Keratinocyte (primary cell): ENCODE measurements around the gene RAPGEF1. TPM values are rescaled to one million over a fixed set of nuclear protein-coding genes. Genes with fewer than 3 reads are reported as not detected.

Experiments
- DNase-seq: peaks from one replicate; pipeline ENCODE4 v3.0.0-alpha.2; 2011; ENCODE audit warnings: low read depth, missing footprints, low spot score
- FAIRE-seq: peaks from 2 replicates; lab custom pipeline; 2011; peaks lifted over from hg19 to GRCh38; lab: Jason Lieb, UNC
- H2AFZ ChIP-seq: 2 replicates; pipeline ENCODE4 v1.6.0; 2012; ENCODE audit warnings: low read length, control low read depth, inconsistent platforms; ENCODE audit not compliant: control insufficient read depth
- H3K27ac ChIP-seq: 2 replicates; pipeline ENCODE4 v1.5.1; 2011; ENCODE audit warnings: low read length; ENCODE audit not compliant: control insufficient read depth, insufficient read depth
- H3K27me3 ChIP-seq: 3 replicates; pipeline ENCODE4 v1.6.0; 2011; ENCODE audit warnings: low read length; ENCODE audit not compliant: control insufficient read depth, insufficient read depth; ENCODE audit errors: extremely low read depth
- H3K36me3 ChIP-seq, 2 experiments: 2 replicates in 1 of 2; 3 replicates in 1 of 2; pipeline ENCODE4 v1.5.1; 2011; ENCODE audit warnings: low read length in 2 of 2, mild to moderate bottlenecking in 1 of 2; ENCODE audit not compliant: control insufficient read depth in 2 of 2, insufficient read depth in 2 of 2; ENCODE audit errors: extremely low read depth in 1 of 2
- H3K4me1 ChIP-seq: 3 replicates; pipeline ENCODE4 v1.5.1; 2011; ENCODE audit warnings: low read length; ENCODE audit not compliant: control insufficient read depth, insufficient read depth; ENCODE audit errors: extremely low read depth
- H3K4me2 ChIP-seq: 3 replicates; pipeline ENCODE4 v1.6.0; 2011; ENCODE audit warnings: low read depth, low read length; ENCODE audit not compliant: control insufficient read depth, insufficient read depth; ENCODE audit errors: extremely low read depth
- H3K4me3 ChIP-seq, 3 experiments: fragments of 200-600 bp in 1 of 3; sonication (generic) in 1 of 3; 2 replicates in 2 of 3; 3 replicates in 1 of 3; pipeline ENCODE4 v1.5.1; 2011 to 2016; ENCODE audit warnings: low read length in 3 of 3, mild to moderate bottlenecking in 3 of 3, control low read depth in 2 of 3, inconsistent platforms in 1 of 3, low read depth in 1 of 3, mixed read lengths in 1 of 3, mixed run types in 1 of 3, moderate library complexity in 1 of 3; ENCODE audit not compliant: control insufficient read depth in 2 of 3, insufficient read depth in 2 of 3; ENCODE audit errors: extremely low read depth in 1 of 3
- H3K79me2 ChIP-seq: 2 replicates; pipeline ENCODE4 v1.6.0; 2012; ENCODE audit warnings: low read length; ENCODE audit not compliant: control insufficient read depth, insufficient read depth
- H3K9ac ChIP-seq: 3 replicates; pipeline ENCODE4 v1.6.0; 2011; ENCODE audit warnings: low read length; ENCODE audit not compliant: control insufficient read depth, insufficient read depth; ENCODE audit errors: extremely low read depth
- H3K9me1 ChIP-seq: 3 replicates; pipeline ENCODE4 v1.6.0; 2011; ENCODE audit warnings: low read length; ENCODE audit not compliant: control insufficient read depth, insufficient read depth; ENCODE audit errors: extremely low read depth
- H3K9me3 ChIP-seq: 2 replicates; pipeline ENCODE4 v1.5.1; 2012; ENCODE audit warnings: low read depth, low read length; ENCODE audit not compliant: control insufficient read depth
- H4K20me1 ChIP-seq: 3 replicates; pipeline ENCODE4 v1.6.0; 2011; ENCODE audit warnings: low read length; ENCODE audit not compliant: control insufficient read depth, insufficient read depth; ENCODE audit errors: extremely low read depth
- CTCF ChIP-seq, 3 experiments: IDR thresholded peaks in 1 of 3; conservative IDR thresholded peaks in 1 of 3; optimal IDR thresholded peaks in 1 of 3; 2 replicates in 2 of 3; 3 replicates in 1 of 3; pipeline versions ENCODE3 to v1.5.1; 2011; ENCODE audit warnings: low read length in 3 of 3, mild to moderate bottlenecking in 3 of 3, moderate library complexity in 2 of 3, control low read depth in 1 of 3, inconsistent platforms in 1 of 3; ENCODE audit not compliant: insufficient read depth in 2 of 3; ENCODE audit errors: extremely low read depth in 1 of 3
- EZH2 ChIP-seq: IDR thresholded peaks from one replicate; pipeline ENCODE4 v1.6.1; 2012; ENCODE audit warnings: inconsistent platforms, mild to moderate bottlenecking, low read length, moderate library complexity
- dilution Hi-C: fragments of 300-500 bp; cut with MboI; formaldehyde crosslinking; loops from one replicate; pipeline ENCODE4 v1.7.0; 2020; ENCODE audit warnings: low sequenced_read_pairs; ENCODE audit not compliant: extremely low pct_ligation_motif_present
- polyA plus RNA-seq, 5 experiments: library from polyadenylated mRNA; depleted of rRNA in 3 of 5; stranded (reverse) in 3 of 5; stranded (forward) in 1 of 5; unstranded in 1 of 5; fragments of >200 nt; gene quantifications; 1 replicate in 1 of 5; 2 replicates in 3 of 5; 3 replicates in 1 of 5; pipeline versions ENCODE4 v1.2.1 to v1.2.3, GENCODE V29; 2011 to 2012; ENCODE audit warnings: missing spikeins in 2 of 5, low read depth in 1 of 5, low replicate concordance in 1 of 5

Gene RAPGEF1
- polyA plus RNA-seq, 1 donor (not counting 4 experiments of a cell fraction or from before 2014, with no cell fraction given): 18.5 TPM

- H2AFZ ChIP-seq: no peak overlapping the region
- no peak overlapping the region for H3K27ac ChIP-seq
- H3K9ac ChIP-seq: no peak overlapping the region
- FAIRE-seq: no peak
- H3K9me1 ChIP-seq: no peaks in the 10 kb centered on the region
- H3K27me3 ChIP-seq: no peaks in the 10 kb centered on the region
- H3K36me3 ChIP-seq: peaks cover 0 to 1% of the 10 kb centered on the region in 2 experiments
- peaks cover 7% of the 10 kb centered on the region for H3K4me1 ChIP-seq
- no peaks in the 10 kb centered on the region for H4K20me1 ChIP-seq
- no peak overlapping the region for H3K4me3 ChIP-seq
- no peak for DNase-seq
- H3K4me2 ChIP-seq: no peak overlapping the region
- H3K79me2 ChIP-seq: no peaks in the 10 kb centered on the region
- H3K9me3 ChIP-seq: no peaks in the 10 kb centered on the region
- TF ChIP-seq EZH2 (no peak), CTCF (optimal IDR thresholded peaks at IDR 0.05 in 1 of 3, IDR thresholded peaks at IDR 0.05 in 1 of 3, conservative IDR thresholded peaks at IDR 0.05 in 1 of 3; ENCODE audit: extremely low read depth in 1 of 3, insufficient read depth in 2 of 3, low read length in 3 of 3) (no peak)
- dilution Hi-C loops: no loop called here
Observed at GRCh38 chr9:131566158-131566557, 173.7 kb downstream of the RAPGEF1 start.

- Histone ChIP-seq H3K27me3 (no peaks in the 10 kb centered on the region), H4K20me1 (no peaks in the 10 kb centered on the region), H3K36me3 (no peaks in the 10 kb centered on the region), H3K4me2 (no peak overlapping the region), H3K9me3 (no peaks in the 10 kb centered on the region), H3K9ac (no peak overlapping the region), H3K4me1 (peaks cover 7% of the 10 kb centered on the region), H2AFZ (no peak overlapping the region), H3K27ac (no peak overlapping the region), H3K4me3 (no peak overlapping the region), H3K79me2 (no peaks in the 10 kb centered on the region), H3K9me1 (no peaks in the 10 kb centered on the region)
- TF ChIP-seq EZH2 (no peak), CTCF (optimal IDR thresholded peaks at IDR 0.05 in 1 of 3, IDR thresholded peaks at IDR 0.05 in 1 of 3, conservative IDR thresholded peaks at IDR 0.05 in 1 of 3; ENCODE audit: extremely low read depth in 1 of 3, insufficient read depth in 2 of 3, low read length in 3 of 3) (no peak)
- dilution Hi-C loops: no loop called here
- no peak for FAIRE-seq
- no peak for DNase-seq
Observed at GRCh38 chr9:131565369-131565768, 174.5 kb downstream of the RAPGEF1 start.
